Middle frontal gyrus (tissue), 1 donor: ENCODE results near the gene C5orf58.

Experiments
- DNase-seq: peaks from one replicate; pipeline ENCODE4 v3.0.0-alpha.2; 2015; ENCODE audit warnings: low spot score; ENCODE audit errors: extremely low spot score

Gene C5orf58

DNA sequence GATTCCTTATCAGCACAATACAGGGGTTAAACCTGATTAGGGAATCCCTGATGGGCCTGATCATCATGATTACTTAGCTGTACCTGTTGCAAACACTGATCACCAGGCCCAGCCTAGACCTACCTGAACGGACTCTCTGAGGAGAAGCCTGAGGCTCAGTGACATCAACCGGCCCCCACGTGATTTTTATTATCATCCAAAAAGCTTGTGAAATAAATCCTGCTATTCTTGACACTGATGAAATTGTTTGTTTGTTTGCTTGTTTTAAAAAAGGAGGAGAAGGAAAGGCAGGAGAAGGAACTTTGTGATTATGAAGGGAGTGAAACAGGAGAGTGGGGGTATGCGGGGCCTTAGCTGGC is 46.7 kb downstream of the C5orf58 start:
- no peak for DNase-seq

- no peak for DNase-seq
These were observed 47.3 kb downstream of the C5orf58 start for GRCh38 chr5:170280011-170280493.

DNA sequence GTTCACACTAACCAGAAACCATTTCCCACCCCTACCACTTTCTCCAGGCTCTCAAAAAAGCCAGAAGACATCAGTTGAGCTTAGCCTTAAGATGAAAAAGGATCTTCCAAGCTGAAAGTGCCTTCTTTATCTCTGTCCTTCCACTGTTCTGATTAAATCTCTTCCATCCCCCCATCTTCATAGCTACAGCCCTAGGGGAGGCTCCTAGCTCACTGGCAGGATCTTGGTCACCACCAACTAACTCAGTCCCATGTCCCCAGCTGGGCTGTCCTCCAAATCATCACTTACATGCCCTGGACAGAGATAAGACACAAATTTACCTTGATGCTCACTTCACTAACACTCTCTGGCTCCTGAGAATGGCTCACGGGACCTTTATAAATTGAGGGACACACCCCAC is 50.5 kb downstream of the C5orf58 start:
- no peak for DNase-seq

DNA sequence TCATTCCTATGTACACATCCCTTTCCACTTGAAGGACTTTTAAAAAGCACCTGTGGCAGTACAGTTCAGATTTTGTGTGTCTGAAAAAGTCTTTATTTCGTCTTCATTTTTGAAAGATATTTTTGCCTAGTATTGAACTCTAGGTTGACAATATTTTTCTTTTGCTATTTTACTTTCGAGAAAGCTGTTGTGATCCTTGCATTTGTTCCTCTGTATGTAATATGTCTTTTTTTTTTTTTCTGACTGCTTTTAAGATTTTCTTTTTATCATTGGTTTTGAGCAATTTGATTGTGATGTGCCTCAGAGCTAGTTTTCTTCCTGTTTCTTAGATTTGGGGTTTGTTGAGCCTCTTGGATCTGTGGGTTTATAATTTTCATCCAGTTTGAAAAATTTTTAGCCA is 51.4 kb downstream of the C5orf58 start:
- no peak for DNase-seq

DNA sequence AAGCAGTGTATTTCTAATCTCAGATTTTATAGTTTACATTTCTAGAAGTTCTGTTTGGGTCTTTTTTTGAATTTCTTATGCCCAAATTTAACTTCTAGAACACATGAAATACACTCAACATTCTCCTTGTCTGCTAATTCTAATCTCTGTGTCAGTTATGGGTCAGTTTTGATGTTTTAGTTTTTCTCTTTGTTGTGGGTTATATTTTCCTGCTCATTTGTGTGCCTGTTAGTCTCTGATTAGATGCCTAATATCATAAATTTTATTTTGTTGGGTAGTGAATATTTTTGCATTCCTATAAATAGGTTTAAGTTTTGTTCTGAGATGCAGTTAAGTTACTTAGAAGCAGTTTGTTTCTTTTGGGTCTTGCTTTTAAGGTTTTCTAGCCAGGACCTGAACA is 52.4 kb downstream of the C5orf58 start:
- DNase-seq, result no peak

DNA sequence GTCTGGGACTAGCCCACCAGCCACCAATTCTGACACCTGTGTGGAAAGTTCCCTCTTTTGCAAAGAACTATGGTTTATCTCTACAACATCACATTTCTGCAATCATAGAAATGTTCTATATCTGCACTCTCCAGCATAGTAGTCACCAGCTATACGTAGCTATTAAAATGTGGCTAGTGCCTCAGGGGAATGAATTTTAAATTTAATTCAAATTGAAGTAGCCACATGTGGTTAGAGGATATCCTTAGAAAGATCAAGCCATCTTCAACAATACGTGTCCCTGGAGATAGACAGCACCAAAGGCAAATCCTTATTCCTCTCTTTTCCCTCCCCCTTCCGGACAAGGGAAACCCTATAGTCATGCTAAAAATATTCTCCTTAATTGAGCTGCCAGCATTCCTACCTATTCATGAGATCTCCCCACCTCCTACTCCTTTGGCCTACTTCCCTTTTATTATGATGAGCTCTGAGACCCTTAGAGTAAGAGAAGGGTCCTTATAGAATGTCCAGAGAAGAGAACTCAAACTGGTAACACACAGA is 53.7 kb downstream of the C5orf58 start:
- DNase-seq, result no peak

GRCh38 chr5:170287532-170287931 is 54.7 kb downstream of the C5orf58 start:
- DNase-seq, result no peak

- DNase-seq, result no peak
These were observed 55.4 kb downstream of the C5orf58 start for GRCh38 chr5:170288151-170288550.

- no peak for DNase-seq
These were observed 55.8 kb downstream of the C5orf58 start for GRCh38 chr5:170288551-170288950.

DNA sequence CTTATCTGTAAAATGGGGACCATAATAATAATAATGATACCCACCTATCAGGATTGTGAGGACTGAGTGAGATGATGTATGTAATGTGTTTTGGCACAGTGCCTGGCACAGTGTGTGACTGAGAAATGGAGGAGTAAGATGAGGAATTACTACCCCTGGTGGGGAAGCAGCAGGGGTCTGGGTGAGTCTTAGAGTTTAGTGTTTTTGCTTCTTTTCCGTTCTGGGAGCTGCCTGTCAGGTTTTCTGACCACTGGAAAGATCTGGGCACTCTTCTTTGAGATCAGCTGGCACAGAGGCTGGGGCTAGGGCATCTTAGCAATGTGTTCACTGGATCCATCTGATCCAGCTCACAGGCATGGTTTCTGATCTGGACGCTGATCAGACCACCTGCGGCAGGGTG is 56.3 kb downstream of the C5orf58 start:
- DNase-seq, result no peak

DNA sequence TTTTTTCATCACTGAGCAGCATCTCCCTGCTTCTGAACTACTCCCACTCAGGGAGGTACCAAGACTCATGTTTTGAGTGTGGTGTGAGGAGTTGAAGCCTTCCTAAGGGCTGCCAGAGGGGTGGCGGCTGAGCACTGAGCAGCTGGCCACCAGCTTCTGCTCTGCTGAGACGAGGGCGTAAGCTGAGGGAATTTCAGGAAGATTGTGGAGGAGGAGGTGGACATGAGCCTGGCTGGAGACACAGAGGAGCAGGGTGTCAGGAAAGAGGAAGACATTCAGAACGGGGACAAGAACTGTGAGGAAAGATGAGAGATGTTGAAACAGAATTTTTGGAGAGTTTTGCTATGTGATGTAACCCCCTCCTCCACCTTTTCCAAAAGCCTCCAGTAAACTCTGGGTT is 57.0 kb downstream of the C5orf58 start:
- DNase-seq, result no peak

DNA sequence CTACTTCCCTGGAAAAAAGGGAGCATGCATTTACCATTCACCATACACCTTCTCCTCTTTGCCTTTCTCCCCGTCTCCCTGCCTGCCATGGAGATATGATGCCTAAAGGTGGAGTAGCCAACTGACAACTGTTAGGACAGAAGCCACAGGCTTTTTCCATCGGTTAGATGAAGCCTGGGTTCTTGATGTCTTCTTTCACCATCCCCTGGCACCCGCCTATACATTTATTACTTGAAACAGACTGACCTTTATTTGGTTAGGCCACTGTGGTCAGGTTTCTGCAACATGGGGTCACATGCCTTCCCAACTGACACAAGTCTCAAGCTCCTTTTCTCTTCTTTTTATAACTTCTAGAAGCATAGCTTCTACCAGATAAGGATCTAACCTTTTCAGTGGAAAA is 57.7 kb downstream of the C5orf58 start:
- no peak for DNase-seq

DNA sequence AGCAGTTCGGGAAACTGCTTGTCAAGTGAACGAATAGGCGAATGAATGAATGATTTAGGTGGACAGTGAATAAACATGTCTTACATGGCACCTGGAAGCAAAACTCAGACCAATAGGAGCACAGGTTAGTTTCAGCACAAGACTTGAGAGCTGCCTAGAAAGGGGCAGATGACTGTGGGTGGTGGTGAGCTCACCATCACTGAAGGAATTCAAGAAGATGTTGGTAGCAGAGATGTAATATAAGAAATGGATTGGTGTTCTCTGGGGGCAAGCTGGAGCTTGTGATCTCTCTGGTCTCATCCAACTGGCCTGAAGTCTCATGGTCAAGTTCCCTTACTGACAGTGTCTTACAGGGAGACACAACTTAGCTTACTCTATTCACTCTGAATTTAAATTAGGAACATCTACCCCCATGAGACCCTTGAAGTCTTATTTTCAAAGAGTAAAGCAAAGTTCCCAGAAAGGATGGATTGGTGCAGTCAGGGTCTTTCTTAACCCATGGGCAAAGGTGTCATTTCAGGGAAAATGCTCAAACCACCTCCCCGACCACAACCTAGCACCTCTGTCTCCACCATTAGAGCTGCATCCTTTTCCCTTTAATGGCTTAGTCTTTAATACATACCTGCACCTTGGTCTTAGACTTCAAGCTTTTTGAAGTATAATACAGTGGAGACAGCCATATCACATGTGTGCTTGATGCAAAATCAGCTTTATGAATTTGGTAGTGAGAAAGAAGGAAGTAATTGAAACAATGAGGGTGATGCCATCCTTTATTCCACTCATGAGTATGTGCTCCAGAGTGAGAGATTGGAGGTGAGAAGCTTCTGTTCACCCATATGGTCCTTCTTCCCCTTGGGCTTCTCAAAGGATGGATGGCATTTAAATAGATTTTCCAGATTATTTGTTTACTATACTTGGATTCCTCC is 59.7 kb downstream of the C5orf58 start:
- no peak for DNase-seq

- DNase-seq, result no peak
These were observed 60.5 kb downstream of the C5orf58 start for GRCh38 chr5:170293273-170293672.

- no peak for DNase-seq
These were observed 61.3 kb downstream of the C5orf58 start for GRCh38 chr5:170294057-170294456.

DNA sequence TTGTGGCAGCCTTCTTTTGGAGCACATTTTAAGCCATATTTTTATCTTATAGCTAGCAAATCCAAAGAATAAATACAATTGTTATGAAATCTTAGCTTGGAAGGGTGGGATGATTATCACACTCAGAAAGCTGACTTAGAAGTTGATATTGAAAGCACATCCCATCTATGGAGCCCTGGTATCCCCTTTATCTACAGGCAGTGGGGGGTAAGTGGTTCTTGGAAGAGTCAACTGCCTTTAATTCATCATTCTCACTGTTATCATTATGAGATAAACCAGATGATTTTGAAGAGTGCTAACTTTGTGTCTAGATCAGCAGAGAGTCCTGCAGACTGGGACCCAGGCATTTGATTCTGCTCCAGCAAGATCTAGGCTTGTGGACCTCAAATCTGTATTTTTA is 61.8 kb downstream of the C5orf58 start:
- no peak for DNase-seq
